Stimulated activated naive CD4-positive, alpha-beta T cell treated with Interleukin-2 at 50 U/mL for 16 hours (primary cell): ENCODE measurements around the gene LAMA1.

Source experiments
- DNase-seq: peaks from one replicate; lab custom pipeline; 2025; lab: John Stamatoyannopoulos, UW

Gene LAMA1

GRCh38 chr18:7047336-7047735 is 70.3 kb downstream of the LAMA1 start:
- no peak for DNase-seq

GRCh38 chr18:7038330-7038851 is 79.2 kb downstream of the LAMA1 start:
- no peak for DNase-seq

- no peak for DNase-seq
Observed at GRCh38 chr18:7037470-7037869, 80.1 kb downstream of the LAMA1 start.

- no peak for DNase-seq
Observed at GRCh38 chr18:7035807-7036206, 81.8 kb downstream of the LAMA1 start.

GRCh38 chr18:7034924-7035323 is 82.7 kb downstream of the LAMA1 start:
- no peak for DNase-seq

- DNase-seq: no peak
Observed at GRCh38 chr18:7032537-7032936, 85.1 kb downstream of the LAMA1 start.

- DNase-seq: no peak
Observed at GRCh38 chr18:7028625-7029024, 89.0 kb downstream of the LAMA1 start.

- DNase-seq: no peak
Observed at GRCh38 chr18:7025194-7025593, 92.4 kb downstream of the LAMA1 start.

- no peak for DNase-seq
Observed at GRCh38 chr18:7023581-7023980, 94.0 kb downstream of the LAMA1 start.

GRCh38 chr18:7023063-7023580 is 94.5 kb downstream of the LAMA1 start:
- DNase-seq: no peak

- DNase-seq: no peak
Observed at GRCh38 chr18:7021994-7022840, 95.4 kb downstream of the LAMA1 start.

- DNase-seq: no peak
Observed at GRCh38 chr18:7020995-7021777, 96.4 kb downstream of the LAMA1 start.

GRCh38 chr18:7017013-7017412 is 100.6 kb downstream of the LAMA1 start:
- DNase-seq: no peak

GRCh38 chr18:7011142-7011541 is 106.5 kb downstream of the LAMA1 start:
- no peak for DNase-seq

- no peak for DNase-seq
Observed at GRCh38 chr18:7004009-7004408, 113.6 kb downstream of the LAMA1 start.

- no peak for DNase-seq
Observed at GRCh38 chr18:7002107-7002506, 115.5 kb downstream of the LAMA1 start.

GRCh38 chr18:7000484-7001096 is 117.0 kb downstream of the LAMA1 start:
- no peak for DNase-seq

GRCh38 chr18:6997808-6998207 is 119.8 kb downstream of the LAMA1 start:
- DNase-seq: no peak

GRCh38 chr18:6994771-6995430 is 122.7 kb downstream of the LAMA1 start:
- no peak for DNase-seq

- DNase-seq: no peak
Observed at GRCh38 chr18:6994056-6994770, 123.4 kb downstream of the LAMA1 start.

GRCh38 chr18:6992761-6993160 is 124.8 kb downstream of the LAMA1 start:
- DNase-seq: no peak
